HCEC 1CT (cell line): ENCODE measurements around the gene LRRC42.
A peak's percentile ranks its signal among the peaks of the same experiment; 100 is the strongest.

Source experiments
- DNase-seq: peaks from one replicate; pipeline ENCODE4 v3.0.0-alpha.2; 2017

LRRC42 gene

GRCh38 chr1:54007613-54008012 is 61.5 kb downstream of the LRRC42 start:
- no peak for DNase-seq

GRCh38 chr1:54008876-54009275 is 62.7 kb downstream of the LRRC42 start:
- DNase-seq, result no peak

DNA sequence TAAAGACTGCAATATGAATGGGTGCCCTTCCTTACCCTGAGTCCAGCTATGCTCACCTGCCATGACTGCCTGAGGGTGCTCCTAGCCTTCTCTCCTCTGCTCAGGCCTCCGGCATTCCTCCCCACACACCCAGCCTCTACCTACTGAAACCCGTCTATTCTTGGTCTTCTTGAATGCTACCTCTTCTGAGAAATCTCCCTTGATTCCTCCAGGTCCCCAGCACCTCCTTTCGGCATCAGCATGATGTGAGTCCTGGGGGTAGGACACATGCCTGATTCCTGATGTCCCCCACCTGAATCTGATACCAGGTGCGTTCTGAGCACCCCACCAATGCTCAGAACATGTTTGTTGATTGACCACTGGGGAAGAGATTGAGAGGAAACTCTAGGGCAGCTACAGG is 63.3 kb downstream of the LRRC42 start:
- no peak for DNase-seq

DNA sequence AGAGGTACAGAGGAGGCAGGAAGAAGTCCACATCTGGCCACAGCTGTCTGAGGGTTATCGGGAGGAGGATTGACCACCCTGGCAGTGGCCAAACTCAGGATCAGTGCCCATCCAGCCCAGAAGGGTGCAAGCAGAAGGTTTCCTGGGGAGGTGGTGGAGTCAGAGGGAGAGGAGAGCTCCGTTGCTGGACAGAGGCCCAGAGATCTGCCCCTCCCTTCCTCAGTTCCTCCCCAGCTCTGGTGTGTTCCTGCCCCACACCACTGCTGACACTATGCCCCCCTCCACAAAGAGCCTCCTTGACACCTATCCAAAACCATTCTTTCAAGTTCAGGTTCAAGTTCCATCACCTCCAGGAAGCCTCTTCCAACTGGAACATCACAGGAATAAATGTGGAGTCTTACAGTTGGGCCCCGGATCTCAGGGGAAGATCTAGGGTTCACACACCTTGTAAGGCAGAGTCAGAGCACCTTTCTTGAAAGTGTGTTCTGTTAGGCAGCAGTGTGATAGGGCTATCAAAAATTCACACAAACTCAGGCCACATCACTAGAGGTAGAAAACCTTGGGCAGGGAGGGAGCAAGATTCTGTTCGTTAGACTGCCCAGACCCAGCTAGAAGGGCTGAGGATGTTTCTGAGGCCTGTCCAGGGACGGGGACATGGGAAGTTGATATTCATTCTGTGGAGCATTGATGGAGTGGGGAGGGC is 64.4 kb downstream of the LRRC42 start:
- no peak for DNase-seq

- no peak for DNase-seq
Observed at GRCh38 chr1:54011316-54012007, 65.3 kb downstream of the LRRC42 start.

DNA sequence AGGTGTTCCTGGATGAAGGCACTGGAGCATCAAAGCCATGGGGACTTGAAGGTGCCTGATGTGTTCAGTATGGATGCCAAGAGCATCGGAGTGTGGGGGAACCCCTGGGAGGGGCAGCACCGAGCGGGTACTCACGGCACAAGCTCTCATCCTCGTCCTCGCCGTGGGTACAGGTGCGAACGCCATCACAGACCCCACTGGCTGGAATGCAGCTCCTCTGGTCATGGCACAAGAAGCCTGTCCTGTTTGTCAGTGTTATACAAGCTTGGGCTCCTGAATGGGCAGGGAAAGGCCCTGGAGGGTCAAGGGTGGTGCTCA is 65.8 kb downstream of the LRRC42 start:
- DNase-seq, result no peak

- DNase-seq, result no peak
Observed at GRCh38 chr1:54012863-54013262, 66.7 kb downstream of the LRRC42 start.

DNA sequence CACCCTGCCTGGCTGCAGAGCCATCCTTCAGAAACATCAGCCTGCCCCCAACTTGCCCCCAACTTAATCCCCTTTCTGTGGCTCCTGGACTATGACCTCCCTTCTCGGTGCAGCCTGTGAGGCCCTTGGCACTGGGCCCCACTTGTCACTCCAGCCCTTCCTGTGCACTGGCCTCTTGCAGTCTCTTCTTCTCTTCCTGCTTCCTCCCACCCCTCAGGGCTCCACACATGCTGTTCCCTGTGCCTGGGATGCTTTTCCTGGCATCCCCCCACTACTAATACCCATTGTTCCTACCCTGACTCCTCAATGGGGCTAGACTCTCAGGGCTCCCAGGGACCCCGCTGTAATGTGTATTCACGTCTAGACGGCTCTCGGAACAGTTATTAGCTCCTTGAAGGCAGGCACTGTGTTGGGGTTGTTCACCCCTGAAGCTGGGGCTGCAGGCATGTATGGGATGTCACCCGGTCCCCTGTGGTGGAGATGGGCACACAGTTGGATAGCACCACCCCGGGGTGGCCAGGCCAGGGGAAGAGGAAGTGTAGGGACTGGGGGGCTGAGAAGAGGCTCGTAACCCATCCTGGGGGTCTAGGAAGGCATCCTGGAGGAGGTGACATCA is 67.4 kb downstream of the LRRC42 start:
- DNase-seq, result no peak

GRCh38 chr1:54014009-54014629 is 68.0 kb downstream of the LRRC42 start:
- no peak for DNase-seq

- DNase-seq, result peak; percentile 61
Observed at GRCh38 chr1:54016343-54017282, 70.5 kb downstream of the LRRC42 start.
